ENCODE data around the gene FASTK. TPM values are rescaled to one million over a fixed set of nuclear protein-coding genes. Genes with fewer than 3 reads are reported as not detected.

The FASTK gene, protein sequence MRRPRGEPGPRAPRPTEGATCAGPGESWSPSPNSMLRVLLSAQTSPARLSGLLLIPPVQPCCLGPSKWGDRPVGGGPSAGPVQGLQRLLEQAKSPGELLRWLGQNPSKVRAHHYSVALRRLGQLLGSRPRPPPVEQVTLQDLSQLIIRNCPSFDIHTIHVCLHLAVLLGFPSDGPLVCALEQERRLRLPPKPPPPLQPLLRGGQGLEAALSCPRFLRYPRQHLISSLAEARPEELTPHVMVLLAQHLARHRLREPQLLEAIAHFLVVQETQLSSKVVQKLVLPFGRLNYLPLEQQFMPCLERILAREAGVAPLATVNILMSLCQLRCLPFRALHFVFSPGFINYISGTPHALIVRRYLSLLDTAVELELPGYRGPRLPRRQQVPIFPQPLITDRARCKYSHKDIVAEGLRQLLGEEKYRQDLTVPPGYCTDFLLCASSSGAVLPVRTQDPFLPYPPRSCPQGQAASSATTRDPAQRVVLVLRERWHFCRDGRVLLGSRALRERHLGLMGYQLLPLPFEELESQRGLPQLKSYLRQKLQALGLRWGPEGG
- 63.4 and 77.1 TPM in 2 replicates for total RNA-seq (2014; rRNA removed; shearing (Covaris generic))
- 536 and 578 TPM in 2 replicates for polyA plus RNA-seq (2014; cell fraction: nucleus; rRNA removed)

DNA sequence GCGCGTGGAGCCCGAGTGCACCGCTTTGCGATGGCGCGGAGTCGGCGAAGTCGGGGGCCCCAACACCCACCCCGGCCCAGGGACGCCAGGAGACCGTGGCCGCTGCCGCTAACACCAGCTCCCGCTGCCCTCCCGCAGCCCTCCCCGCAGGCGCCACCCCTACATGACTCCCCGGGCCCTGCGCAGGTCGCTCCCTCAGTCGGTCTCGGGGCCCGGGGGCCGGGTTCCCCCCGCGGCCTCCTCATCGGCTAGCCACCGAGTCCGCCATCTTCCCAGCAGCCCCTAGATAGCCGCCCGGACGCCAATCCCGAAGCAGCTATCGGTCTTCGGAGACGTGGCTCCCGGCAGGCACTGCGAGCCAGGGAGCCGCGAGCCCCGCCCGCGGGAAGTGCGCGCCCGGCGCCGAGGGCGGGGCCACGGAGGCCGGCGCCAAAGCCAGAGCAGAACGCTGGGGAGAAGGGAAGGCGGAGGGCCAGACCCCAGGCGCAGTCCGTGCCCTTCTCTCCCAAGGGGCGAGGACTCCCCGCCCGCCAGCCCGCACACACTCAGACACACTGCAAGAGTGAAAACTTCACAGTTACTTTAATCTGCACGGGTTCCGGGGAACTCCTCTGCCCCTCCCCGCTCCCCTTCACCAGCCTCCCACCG is at the start of gene FASTK:
Gene FASTK, minus strand, starts transcription at position 288 of the 648 bp plus-strand sequence. Its CDS starts 43 bp downstream, at position 245.
- DNase-seq (ENCODE audit: extremely low read depth, low read depth), result peak; percentile 89

DNA sequence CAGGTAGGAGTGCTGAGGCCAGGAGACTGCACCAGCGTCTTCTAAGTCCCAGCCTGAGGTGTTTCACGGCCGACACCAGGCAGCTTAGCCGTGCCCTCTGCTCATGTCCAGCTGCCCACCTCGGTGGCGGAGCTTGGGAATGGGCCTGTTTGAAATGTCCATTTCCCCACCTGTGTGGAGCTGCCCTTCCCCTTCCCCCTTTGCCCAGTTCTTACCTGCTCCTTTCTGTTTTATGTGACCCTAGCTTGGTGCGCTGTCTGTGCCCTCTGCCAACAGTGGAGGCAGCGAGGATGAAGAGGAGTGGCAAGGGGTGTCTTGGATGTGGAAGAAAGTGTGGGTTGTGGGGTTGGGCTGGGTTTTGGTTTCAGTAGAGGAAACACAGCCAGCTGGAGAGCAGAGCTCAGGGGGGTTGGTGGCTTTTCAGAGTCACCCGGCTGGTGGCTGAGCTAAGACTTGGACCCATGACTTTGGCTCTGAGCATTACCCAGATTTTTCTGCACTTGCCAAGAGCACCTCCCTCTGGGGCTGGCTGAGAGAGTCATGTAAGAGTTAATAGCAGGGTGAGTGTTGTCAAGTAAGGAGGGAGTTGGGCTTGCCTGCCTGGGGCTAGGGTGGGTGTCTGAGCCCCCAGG is 49.5 kb upstream of the FASTK start:
- DNase-seq (ENCODE audit: extremely low read depth, low read depth), result no peak

DNA sequence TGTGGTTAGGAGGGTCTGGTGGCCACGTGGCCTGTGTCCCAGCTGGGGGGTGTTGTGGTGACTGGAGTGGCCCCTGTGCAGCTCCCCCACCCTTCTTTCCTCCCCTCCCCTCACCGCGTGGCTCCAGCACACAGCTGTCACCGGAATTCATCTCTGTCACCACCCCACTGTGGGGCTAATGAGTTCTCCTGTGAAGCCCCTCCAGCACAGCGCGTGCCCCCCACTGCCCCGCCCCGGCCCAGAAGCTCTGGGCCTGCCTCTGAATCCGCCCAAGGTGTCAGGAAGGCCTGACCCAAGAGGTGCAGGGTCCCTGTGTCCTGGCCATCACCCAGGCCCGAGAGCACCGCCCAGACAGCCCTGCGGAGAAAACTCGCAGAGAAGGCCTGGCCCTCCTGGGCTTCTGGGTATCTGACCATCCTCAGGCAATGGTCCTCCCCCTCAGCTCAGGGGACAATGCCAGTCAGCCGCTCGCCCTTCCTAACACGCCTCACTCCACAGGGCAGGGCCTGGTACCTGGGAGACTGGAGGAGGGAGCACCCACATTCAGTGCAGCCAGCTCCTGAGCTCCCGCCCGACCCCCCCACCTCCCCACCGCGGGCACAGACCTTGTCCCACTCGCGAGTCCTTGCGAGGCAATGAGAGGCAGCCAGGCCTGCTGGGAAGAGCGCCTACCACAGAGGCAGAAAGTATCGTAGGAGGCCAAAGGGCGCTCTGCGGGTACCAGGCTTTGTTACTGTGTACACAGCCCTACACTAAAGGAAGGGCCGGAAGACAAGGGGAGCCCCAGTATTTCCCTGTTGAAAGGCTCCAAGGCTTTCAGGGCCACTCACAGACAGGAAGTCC is 48.7 kb upstream of the FASTK start:
- DNase-seq (ENCODE audit: extremely low read depth, low read depth), result no peak

DNA sequence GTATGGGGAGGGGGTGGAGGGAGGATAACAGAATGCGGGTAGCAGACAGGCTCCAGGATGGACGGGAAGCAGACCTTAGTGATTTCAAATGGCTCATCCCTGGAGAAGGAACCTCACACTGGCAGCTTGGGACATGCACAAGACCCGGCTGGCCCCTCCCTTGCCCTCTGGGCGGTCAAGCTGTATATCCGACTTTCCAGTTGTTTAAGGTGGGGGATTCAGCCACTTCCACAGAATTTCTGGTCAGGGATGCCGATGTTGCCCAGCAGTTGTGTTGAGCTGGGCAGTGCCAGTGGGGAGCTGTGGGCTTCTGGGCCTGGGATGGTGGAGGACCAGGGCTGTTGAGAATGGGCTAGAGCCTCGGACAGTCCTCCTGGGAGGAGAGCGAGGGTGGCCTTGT is 48.1 kb upstream of the FASTK start:
- DNase-seq (ENCODE audit: extremely low read depth, low read depth), result no peak

DNA sequence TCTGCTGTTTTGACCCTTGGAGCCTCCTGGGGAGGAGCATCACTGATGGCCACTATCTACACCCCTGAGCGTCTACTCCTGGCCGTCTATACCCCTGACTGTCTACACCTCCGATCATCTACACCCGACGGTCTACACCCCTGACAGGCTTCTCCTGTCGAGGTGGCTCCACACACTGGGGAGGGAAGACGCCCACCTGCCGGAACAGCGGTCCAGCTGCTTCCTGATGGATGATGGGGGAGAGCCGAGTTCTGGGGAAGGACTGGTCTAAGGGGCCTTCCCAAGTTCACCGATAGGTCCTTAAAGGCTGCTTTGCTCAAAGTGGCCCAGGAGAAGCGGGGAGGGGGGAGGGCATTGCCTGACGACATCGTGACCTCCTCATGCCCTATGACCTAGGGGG is 47.5 kb upstream of the FASTK start:
- DNase-seq (ENCODE audit: extremely low read depth, low read depth), result no peak

DNA sequence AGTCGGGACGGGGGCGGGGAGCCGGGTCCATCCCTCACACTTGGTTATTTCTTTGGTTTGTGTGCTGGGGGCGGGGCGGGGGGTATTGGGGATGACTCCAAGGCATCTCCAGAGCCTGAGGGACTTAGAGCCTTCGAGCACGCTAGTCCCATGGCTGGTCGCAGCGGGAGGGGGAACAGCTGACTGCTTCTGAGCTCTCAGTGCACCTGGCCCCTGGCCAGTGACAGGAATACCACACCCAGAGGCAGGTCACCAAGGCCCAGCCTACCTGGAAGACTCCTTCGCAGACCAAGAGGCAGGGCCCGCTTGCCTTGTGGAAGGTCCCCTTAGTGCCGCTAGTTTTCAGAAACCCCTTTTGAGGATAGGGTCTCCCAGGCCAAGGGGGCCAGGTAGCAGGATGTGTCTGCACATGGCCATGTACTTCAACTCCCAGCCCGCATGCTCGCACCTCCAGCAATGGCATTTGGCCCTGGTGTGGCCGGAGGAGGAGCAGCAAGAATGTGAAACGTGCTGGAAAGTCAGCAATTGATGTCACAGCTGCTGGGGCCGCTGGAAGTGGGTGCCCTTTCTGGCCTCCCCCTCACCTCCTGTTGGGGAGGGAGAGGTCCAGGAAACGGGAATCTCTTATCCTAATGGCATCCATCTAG is 46.0 kb upstream of the FASTK start:
- no peak for DNase-seq (ENCODE audit: extremely low read depth, low read depth)

DNA sequence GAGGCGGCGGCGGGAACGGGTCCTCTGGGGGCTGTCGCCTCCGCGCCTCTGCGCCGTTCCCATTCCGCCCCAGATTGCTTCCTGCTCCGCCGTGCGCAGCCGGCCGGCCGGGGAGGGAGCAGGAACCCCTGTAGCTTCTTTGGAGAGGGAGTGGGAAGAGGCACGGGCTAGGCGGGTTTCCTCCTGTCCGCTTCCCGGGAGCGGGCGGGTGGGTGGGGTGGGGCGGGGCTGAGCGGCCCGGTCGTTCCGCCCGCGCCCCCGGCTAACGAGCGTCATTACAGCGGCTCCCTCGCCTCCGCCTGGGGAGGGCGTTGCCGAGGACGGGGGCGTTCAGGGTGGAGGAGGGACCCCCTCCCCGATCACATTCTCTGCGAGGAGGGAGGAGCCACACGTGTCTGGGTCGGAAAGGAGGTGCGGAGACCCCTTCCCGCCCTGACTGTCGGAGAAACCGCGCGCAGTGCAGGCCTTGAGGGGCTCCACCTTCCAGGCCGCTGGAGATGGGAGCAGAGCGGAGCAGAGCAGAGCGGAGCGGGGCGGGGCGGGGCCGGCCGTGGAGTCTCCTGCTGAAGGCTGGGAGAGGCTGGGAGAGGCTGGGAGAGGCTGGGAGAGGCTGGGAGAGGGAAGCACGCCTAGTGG is 45.4 kb upstream of the FASTK start:
- DNase-seq (ENCODE audit: extremely low read depth, low read depth), result no peak

DNA sequence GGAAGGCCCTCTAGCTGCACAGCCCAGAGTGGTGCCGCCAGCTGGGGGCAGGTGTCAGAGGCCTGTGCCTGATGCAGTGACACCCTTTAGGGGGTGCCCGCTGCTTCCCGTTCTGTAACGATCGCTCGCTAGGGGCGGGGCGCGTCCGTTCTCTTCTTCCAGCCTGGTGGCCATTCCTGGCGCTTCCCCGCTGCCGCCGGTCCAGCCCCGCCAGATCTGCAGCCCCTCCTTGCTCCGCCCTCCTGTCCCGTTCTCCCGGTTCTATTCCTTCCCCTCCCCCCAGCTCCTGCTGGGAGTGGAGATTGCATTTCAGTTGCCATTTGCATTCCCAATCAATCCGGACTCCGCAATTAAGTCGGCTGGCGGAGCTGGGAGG is 44.8 kb upstream of the FASTK start:
- DNase-seq (ENCODE audit: extremely low read depth, low read depth), result no peak

DNA sequence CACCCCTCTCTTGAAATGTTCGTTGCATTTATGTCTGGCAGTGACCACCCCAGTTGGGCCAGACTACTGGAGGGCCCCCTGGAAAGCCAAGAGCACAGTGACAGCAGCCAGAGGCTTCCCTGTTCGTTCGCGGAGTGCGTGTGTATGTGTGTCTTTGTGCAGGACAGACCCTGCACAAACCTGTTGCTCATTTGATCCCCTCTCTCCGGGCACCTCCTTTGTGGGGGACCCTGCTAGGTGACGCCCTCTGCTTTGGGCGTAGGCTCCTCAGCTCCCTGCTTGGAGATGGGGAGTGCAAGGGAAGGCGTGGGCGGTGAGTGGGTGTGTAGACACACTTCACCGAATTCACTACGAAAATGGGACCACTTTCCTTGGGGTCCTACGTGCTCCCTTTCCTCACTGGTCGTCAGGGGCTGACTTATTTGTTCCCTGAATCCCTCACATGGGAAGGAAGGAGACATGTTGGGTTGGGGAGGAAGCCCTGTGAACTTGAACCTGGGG is 44.3 kb upstream of the FASTK start:
- DNase-seq (ENCODE audit: extremely low read depth, low read depth), result no peak

DNA sequence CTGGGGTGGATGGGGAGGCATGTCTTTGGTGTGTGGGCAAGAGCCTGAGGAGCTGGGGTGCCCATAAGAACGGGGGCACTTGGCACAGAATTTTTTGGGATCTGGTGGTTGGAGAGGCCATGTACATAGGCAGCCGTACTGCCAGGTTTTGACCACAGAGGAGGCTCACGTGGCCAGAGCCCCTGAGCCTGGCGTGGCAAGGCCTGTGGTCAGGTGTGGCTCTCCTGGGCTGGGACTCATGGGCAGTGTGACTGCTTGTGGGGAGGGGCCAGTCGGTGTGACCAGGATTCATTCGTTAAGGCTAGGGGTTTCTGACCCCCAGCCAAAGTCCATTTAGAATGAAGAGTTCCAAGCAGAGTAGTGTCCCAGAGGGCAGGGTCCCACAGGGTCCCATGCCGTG is 43.9 kb upstream of the FASTK start:
- DNase-seq (ENCODE audit: extremely low read depth, low read depth), result no peak

DNA sequence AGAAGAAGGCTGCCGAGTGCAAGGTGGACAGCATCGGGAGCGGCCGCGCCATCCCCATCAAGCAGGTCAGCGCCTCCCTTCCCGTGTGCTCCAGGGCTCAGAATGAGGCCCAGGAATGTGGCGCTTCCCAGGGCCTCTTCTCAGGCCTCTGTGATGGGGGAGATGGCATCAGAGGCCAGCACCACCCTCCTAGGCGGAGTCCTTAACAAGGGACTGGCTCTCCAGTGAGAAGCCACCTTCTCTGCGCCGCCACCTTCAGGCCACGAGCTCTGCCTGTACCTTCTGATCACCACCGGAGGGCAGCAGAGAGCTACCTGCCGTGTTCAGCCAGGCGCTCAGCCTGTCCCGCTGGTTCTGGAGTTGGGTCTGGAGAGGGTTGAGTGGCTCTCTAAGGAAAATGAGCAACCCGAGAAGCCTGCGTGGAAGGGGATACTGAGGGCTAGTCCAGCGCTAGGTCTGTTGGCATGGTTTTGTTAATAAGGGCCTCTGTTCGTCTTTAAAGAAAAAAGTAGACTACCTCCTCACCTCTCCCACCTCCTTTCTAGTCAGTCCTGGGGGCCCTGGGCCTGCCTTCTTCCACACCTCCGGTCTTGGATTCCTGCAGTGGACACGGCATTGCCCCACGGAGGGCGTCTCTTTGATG is 43.3 kb upstream of the FASTK start:
- peak; percentile 82 for DNase-seq (ENCODE audit: extremely low read depth, low read depth)

DNA sequence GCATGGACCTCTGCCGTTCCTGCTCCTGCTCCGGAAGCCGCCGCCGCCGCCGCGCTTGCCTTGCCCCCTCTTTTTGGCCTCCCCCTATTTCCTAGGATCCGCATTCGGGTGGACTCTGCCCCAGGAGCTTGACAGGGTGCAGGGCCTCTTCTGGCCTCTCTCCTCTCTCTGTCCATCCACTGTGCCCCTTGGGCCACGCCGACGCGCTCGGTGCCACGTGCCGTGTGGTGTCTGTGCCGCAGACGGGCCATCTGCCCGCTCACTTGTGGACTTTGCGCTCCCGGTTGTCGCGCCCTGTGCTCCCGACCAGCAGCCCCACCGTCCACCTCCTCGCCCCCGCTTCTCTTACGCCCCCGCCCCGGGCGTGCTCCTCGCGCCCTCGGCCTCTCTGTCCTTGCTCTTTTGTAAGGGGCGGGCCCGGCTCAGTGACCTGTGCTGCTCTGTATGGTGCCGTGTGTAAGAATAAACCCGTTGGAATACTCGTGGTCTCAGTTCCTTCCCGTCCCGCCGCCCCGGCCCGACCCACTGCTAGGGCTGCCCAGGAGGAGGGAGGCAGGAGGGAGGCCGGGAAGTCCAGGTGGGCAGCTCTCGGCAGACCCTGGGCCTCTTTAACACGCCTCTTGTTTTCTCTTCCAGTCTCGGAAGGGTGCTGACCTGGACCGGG is 42.7 kb upstream of the FASTK start:
- no peak for DNase-seq (ENCODE audit: extremely low read depth, low read depth)

DNA sequence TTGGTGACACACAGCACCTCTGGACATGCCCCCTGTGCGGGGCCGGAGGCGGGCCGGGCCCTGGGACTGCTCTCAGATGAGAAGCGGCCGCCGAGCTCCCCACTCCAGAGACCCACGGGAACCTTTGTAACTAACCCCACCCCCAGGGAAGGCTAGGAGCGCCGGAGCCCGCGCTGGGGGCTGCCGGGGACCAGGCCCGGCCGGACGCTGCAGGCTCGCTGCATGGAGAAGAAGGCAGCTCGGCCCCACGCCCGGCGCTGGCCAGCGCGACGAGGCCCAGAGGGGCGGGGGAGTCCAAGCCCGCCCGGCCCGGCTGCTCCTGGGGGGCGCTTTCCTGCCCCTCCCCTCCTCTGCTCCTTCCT is 42.2 kb upstream of the FASTK start:
- no peak for DNase-seq (ENCODE audit: extremely low read depth, low read depth)

DNA sequence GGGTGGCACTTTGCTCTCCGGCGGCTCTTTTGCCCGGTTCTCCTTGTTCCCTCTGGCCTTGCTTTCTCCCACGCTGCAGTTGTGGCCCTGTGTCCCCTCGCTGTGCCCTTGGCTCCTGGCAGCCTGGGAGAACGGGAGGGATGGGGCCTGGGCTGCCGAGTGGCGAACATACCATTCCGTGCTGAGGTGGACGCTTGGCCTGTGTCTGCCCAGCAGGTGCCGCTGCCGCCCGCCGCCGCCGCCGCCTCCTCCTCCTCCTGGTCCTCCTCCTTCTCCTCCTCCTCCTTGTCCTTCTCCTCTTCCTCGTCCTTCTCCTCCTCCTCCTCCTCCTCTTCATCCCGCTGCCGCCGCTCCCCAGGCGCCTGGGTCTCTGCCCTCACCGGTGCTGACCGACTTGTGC is 41.7 kb upstream of the FASTK start:
- DNase-seq (ENCODE audit: extremely low read depth, low read depth), result no peak

DNA sequence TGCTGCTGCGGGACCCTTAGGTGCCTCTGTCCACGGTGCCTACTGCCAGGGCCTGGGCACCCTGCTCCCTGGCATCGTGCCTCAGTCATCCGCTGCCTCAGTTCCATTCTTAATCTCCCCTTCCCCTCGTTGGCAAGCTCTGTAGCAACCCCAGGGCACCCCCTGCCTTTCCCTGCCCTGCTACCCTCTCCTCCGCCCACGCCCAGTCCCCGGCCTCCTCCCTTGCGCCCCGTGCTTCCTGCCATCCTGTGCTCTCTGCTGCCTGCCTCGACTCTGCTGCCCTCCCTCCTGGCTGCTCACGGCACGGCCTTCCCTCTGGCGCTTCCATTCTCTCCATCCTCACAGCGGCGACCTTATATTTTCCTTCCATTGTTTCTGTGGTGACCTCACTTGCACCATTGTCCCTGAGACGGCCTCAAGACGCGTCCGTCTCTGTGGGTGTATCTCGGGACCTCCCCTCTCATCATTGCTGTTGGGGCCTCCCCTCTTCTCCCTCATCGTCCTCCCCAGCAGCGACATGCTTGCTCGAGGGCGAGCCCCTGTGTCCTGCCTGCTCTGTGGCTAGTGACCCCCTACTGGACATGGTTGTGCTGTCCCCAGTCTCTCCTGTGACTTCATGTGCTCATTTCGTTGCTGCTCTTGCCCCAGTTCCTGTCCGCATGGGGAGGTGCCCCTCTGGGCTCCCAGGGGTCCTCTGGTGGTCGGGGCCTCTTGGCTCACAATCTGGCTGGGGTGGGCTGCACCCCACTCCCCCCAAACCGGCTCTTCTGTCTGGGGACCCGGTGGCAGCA is 41.0 kb upstream of the FASTK start:
- no peak for DNase-seq (ENCODE audit: extremely low read depth, low read depth)

DNA sequence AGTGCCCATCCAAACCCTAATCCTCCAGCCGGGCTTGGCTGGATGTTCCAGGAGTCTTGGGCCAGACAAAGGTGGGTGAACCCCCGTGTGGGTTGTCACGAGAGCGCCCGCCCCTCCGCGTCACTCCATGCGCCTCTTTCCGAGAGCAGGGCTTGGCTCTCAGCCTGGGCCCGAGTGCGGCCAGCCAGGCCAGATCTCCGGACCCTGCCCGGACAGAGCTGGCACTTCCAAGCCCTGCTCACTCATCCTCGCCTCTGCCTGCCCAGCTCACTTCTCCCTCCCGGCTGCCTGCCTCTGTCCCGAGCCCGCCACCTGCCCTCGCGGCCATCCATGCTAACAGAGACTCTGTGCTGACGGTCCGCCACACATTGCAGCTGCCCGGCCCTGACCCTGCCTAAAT is 40.3 kb upstream of the FASTK start:
- DNase-seq (ENCODE audit: extremely low read depth, low read depth), result no peak

DNA sequence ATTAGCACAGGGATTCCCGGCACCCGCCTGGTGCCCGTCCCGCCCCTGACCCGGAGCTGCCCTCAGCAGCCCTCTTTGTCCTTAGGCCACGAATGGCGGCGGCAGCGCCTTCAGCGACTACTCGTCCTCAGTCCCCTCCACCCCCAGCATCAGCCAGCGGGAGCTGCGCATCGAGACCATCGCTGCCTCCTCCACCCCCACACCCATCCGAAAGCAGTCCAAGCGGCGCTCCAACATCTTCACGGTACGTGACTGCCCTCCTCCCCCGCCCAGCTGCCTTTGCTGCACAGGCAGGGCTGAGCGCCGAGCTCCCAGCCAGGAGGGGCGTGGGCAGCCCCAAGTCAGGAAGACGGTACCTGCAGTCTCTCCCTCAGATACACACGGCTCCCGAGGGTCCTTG is 39.3 kb upstream of the FASTK start:
- DNase-seq (ENCODE audit: extremely low read depth, low read depth), result no peak

DNA sequence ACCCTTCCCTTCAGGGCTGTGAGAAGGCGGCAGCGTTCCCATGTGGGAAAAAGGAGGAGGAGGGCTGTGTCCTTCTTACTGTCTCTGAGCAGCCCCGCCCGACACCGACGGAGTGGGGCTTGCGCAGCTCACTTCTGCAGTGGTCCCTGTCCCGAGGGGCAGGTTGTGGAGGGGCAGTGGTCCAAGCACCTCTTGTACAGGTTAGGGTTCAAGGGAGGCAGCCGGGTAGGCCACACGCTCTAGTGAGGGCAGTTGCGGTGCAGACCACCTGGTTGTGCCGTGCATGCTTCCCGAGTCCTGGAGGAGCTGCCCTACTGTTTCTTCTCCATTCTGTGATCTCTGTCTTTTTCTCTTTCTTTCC is 38.4 kb upstream of the FASTK start:
- no peak for DNase-seq (ENCODE audit: extremely low read depth, low read depth)

Measured in NCI-H460 (cell line).